HG02943 (cell line): Measurements from ENCODE around the gene TAF1.
"Not testable (repeated sequence)": the region's sequence is repeated elsewhere in the genome, so short reads cannot be mapped to it uniquely, and the experiment has no call there.

Source experiments
- ATAC-seq: cut with Tn5 transposase; IDR thresholded peaks from one replicate; pipeline ENCODE4 v1.9.1; 2021; ENCODE audit warnings: mild to moderate bottlenecking, low read depth, moderate library complexity; ENCODE audit not compliant: unreplicated experiment

TAF1 gene

DNA sequence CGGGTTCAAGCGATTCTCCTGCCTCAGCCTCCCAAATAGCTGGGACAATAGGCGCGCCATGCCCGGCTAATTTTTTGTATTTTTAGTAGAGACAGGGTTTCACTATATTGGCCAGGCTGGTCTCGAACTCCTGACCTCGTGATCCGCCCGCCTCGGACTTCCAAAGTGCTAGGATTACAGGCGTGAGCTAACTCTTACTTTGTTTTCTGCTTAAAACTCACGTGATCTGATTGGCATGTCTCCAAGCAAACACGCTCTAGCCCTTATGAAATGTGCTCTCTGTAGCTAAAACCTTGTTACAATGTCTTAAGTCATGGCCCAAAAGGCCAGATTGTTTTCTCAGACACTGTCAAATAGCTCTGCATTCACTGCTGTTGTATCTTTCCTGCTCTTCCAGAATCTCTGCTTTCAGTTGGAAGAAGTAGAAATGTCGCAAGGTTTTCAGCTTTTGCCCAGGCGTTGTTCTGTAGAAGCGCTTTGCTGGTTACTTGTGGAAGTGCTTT is 127.0 kb downstream of the TAF1 start:
- ATAC-seq = no peak

DNA sequence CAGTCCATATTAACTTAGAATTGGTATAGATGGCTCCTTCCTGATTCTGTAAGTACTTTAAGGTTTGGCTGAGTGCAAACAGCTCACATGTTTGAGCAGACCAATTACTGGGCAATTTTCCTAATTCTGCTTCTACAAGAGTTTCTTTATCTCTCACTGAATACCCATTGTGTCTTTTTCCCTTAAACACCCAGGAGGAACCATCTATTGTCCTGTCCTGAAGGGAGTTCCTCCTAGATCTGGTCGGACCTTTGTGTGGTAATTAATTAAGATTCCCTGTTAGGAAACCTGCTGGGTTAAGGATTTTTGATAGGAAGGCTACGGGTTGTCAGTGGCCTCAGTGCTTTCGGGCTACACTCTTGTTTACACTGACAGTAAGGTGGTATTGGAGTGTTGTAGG is 129.8 kb downstream of the TAF1 start:
- not testable (repeated sequence) for ATAC-seq

DNA sequence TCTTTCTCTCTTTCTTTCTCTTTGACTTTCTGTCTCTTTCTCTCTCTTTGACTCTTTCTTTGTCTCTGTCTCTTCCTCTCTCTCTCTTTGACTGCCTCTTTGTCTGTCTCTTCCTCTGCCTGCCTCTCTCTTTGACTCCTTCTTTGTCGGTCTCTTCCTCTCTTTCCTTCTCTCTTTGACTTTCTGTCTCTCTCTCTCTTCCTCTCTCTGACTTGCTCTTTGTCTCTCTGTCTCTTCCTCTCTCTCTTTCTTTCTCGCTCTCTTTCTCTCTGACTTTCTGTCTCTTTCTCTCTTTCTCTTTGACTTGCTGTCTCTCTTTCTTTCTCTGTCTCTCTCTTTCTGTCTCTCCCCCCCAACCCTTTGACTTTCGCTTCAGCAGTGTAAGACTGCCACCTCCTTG is 130.3 kb downstream of the TAF1 start:
- ATAC-seq = no peak

DNA sequence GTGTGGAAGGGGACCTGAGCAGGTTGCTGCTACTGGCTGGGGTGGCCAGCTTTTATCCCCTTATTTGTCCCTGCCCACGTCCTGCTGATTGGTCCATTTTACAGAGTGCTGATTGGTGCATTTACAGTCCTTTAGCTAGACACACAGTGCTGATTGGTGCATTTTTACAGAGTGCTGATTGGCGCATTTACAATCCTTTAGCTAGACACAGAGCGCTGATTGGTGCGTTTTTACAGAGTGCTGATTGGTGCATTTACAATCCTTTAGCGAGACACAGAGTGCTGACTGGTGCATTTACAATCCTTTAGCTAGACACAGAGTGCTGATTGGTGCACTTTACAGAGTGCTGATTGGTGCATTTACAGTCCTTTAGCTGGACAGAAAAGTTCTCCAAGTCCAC is 135.9 kb downstream of the TAF1 start:
- ATAC-seq = not testable (repeated sequence)

DNA sequence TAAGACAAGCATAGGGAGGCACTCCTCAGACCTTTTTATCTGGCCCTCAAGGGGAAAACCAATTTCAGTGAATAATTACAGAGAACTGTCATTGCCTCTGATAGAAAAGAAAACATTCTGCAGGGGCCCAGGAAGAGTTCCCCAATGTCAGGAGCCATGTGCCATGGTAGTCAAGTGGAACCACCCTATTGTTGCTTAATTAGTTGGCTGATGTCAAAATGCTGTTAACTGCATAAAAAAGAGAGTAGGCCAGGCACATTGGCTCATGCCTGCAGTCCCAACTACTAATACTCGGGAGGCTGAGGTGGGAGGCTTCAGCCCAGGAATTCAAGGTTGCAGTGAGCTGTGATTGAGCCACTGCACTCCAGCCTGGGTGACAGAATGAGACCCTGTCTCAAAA is 138.2 kb downstream of the TAF1 start:
- ATAC-seq = no peak

DNA sequence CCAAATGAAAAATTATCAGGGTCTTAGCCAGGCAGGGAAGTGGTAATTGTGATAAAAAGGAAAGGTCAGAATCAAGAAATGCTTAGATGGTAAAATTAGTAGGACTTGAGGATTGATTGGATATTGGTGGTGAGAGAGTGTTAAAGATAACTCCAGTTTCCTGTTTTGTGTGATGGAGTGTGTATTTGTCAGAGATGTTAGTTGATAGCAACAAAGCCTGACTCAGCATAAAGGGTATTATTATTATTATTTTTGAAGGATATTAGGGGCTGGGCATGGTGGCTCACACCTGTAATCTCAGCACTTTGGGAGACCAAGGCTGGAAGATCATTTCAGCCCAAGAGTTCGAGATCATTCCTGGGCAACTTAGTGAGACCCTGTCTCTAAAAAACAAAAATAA is 143.1 kb downstream of the TAF1 start:
- no peak for ATAC-seq

DNA sequence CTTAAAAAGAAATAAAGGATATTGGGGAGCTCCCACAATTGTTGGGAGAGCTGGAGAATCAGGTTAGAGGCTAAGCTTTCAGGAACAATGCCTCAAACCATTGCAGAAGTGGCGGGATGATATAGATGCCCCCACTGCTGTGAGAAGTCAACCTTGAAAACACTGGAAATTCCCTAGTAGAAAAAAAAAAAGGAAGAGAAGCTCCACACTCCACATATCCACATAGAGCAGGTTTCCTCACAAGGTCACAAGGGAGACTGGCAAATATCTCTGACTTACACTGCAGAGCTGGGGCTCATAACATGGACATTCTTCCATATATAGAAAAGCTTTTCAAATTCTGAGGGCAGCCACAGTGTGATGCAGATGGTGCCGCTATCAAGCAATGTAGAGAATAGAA is 144.0 kb downstream of the TAF1 start:
- ATAC-seq = no peak

DNA sequence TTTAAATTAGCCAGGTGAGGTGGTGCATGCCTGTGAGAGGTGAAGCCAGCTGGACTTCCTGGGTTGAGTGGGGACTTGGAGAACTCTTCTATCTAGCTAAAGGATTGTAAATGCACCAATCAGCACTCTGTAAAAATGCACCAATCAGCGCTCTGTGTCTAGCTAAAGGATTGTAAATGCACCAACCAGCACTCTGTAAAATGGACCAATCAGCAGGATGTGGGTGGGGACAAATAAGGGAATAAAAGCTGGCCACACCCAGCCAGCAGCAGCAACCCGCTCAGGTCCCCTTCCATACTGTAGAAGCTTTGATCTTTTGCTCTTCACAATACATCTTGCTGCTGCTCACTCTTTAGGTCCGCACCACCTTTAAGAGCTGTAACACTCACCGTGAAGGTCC is 147.6 kb downstream of the TAF1 start:
- ATAC-seq = not testable (repeated sequence)

DNA sequence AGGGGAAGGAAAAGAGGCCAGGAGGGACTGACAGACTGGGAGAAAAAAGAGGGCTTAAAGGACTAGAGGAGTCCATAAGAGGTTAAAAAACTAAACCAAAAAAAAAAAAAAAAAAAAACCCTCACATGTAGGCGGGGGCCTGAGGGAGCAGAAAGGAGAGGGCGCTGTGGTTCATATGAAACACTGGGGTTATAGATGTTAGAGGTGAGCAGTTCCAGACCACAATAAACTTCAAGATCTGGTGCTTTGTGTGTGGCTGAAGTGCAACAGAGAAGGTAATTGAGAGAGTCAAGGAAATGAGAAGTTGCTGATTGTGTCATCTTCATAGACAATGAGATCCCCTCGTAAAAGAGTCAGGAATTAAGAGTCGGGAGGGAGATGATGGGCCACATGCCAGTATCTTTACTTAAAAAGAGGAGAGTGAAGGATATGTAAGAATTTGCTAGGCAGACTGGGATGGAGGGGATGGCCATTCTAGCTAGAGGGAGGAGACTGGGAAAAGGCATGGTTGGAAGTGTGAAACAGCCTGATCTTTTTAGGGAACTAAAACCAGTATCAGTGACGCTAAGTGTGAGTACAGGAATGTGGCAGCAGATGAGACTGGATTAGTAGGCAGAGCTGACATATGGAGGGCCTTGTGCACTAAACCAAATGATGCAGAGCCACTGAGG is 148.3 kb downstream of the TAF1 start:
- no peak for ATAC-seq

DNA sequence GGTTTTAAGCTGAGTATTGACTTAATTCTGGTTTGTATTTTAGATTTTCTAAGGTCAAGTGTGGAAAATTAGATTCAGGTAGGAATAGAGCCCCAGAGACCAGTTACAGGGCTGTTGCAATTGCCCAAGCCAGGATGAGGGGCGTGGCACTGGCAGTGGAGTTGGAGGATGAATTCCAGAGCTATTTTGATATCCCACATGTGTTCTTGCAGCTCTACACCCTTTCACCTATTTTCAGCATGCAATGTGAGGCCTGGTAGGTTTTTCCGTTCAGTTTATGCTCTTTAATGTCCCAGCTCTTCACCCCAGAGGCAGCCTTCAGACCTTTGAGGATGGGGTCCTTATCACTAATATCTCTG is 148.9 kb downstream of the TAF1 start:
- ATAC-seq = no peak
